ENCODE data around the gene PAM. TPM values are rescaled to one million over a fixed set of nuclear protein-coding genes. Genes with fewer than 3 reads are reported as not detected.
A peak's percentile ranks its signal among the peaks of the same experiment; 100 is the strongest.
"Not testable (repeated sequence)": the region's sequence is repeated elsewhere in the genome, so short reads cannot be mapped to it uniquely, and the experiment has no call there.

PAM gene
- total RNA-seq, 1 donor from 2014 or later, result 205 TPM

DNA sequence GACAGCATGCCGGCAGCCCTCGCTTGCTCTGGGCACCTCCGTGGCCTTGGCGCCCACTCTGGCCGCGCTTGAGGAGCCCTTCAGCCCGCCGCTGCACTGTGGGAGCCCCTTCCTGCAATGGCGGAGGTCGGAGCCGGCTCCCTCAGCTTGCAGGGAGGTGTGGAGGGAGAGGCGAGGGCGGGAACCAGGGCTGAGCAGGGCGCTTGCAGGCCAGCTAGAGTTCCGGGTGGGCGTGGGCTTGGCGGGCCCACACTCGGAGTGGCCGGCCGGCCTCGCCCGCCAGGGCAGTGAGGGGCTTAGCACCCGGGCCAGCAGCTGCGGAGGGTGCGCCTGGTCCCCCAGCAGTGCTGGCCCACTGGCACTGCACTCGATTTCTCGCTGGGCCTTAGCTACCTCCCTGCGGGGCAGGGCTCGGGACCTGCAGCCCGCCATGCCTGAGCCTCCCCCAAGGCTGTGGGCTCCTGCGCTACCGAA, 3.2 kb upstream of the PAM start:
- not testable (repeated sequence) for DNase-seq (ENCODE audit: low read depth in 2 of 2)

DNA sequence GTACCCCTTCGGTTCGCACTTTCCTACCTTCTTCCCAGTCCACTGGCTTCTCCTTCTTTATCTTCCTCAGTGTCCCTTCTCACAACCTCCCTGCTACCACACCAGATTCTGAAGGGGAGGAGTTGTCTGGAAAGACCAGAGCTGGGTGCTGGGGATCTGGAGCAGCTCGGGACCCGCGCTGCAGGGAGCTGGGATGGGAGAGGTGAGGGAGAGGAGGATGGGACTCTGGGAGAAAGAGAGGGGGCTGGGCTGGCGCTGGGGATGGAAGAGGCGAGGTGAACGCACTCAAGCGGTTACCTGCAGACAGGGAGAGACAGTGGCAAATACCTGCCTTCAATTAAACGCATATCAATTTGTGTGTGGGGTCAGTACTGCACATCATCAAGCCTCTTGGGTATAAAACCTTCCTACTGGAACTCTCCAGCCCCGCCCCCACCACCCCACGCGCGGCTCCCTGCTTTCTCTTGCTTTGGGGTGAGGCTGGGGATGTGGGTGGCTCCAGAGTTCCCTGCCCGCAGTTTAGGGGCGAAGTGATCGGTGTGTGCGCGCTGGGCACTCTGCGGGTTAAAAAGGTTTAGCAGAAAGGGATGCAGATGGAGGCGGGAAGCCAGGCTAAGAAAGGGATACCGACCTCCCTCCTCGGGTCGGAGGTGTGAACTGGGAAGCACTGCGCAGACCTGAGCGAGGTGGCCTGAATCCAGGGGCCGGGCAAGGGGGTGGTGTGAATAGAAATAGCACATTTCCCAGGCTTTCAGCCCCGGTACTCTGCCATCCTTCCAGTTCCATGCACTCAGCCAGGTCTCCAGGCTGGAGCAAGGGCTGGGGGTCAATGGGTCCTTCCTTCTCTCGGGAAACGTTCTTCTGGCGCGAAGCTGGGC, 977 bp upstream of the PAM start:
- DNase-seq (ENCODE audit: low read depth in 2 of 2), result peak in 1 of 2 donors; percentile 5

DNA sequence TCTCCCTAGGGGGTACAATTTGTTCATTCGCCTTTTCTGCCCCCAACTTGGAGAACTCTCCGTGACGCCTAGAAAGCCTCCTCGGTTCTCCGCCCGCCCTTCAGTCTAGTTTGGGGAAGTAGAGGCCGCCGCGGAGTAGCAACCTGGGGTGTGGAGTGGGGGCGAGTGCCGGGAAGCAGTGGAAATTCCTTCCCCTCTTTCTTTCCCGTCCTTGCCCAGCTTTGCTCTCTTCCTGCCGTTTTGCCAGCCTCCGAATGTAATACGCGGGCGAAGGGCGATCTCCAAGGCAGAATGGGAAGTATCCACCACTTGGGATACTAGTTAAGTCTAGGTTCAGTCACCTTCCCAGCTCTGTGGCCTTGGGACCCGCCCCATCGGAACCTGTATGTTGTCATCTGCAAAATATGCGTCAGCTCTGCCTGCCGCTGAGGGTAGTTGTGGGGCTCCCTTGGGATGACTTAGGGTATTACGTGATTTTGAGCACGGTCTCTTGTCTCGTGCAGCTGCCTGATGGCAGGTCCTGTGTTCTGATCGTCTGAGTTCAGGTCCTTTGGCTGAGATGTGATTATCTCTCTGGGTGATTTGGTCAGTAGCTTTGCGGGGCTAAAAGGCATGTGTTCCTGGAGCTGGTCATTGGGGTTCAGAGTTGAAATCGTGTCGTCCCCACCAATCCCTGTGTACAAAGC, 724 bp downstream of the PAM start:
- DNase-seq (ENCODE audit: low read depth in 2 of 2), result peak; percentile 52 to 87

DNA sequence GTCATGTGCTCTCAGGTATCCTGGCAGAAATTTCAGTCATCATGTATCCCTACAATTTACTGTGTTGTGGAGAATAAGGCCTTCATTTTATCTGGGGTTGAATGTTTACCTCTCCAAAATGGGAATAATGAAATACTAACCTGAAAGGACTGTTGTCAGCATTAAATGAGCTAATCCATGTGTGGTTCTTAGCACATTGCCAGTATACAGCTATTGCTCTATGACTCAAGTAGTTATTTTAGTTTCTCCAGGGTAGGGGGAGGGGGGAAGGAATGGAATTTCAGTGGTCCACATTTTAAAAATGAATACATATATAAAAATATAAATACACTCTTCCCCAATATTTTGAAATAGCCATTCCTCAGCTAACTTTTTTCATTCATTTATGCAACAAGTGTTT, 3.5 kb downstream of the PAM start:
- no peak for DNase-seq (ENCODE audit: low read depth in 2 of 2)

DNA sequence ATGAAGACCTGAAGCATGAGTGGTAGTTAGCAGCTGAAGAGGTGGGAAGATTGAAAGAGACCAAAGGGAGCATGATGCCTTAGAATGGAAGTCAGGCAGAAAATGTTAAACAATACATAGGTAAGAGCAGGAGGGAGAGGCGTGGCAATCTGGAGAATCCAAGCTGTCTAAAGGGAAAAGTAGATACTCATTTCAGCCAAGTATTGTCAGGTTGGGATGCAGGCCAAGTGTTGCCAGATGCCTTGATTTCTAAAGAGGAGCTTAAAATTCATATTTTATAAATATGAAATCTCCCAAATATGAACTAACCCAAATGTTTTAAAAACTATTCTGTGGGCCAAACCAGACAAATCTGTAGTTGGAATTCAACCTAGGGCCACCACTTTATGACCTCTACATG, 4.2 kb downstream of the PAM start:
- DNase-seq (ENCODE audit: low read depth in 2 of 2), result no peak

DNA sequence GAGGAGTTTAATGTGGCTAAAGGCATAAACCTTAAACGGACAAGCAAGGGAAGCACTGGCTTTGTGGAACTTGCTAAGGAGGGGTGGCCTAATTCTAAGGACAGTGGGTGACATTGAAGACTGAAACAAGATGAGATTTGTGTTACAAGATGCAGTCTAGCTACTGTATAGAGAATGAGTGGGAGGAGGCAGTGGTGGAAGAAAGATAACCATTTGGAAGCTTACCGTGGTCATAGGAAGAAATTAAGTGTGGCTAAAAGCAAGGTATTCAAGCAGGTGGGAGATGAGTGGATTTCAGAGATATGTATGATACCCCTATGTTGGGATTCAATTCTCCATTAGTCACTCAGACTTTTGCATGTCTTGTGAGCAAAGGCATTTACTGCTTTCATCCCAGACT, 4.6 kb downstream of the PAM start:
- no peak for DNase-seq (ENCODE audit: low read depth in 2 of 2)

DNA sequence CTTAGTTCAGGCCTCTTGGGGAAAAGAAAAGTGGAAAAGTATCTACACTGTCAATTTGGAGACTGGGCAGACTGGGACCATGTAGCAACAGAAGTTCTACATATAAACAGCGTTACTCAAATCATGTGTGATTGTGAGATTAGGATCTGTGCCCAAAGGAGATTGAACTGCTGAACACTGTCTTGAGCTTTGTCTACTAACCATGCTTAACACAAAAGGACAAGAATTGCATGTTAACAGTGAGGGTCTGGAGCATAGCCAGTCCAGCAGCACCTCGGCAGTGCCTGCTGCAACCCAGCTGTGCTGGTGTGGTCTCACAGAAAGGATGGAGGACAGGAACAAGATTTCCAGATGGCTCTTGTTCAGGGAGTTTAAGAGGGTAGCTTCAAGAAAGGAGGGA, 5.7 kb downstream of the PAM start:
- no peak for DNase-seq (ENCODE audit: low read depth in 2 of 2)

DNA sequence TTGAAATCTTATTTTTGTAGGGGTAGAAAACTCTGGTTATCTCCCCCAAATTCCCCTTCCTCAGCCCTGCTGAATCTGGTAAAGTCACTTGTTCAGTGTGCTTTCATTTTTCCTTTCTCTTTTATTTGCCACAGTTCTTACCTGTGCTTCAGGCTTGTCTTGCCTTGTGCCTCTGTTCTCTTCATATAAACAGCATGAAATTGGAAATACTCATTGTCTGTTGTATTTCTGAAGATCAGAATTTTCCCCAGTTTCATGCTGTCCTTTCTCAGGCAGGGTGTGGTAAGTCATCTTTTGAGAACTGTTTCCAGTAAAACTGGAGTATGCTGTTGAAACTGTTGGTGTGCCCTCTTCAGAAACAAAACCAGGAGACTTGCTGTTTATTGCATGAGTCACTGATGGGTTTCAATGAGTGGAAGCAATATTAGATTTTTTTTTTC, 7.0 kb downstream of the PAM start:
- peak in 1 of 2 donors; percentile 12 for DNase-seq (ENCODE audit: low read depth in 2 of 2)

DNA sequence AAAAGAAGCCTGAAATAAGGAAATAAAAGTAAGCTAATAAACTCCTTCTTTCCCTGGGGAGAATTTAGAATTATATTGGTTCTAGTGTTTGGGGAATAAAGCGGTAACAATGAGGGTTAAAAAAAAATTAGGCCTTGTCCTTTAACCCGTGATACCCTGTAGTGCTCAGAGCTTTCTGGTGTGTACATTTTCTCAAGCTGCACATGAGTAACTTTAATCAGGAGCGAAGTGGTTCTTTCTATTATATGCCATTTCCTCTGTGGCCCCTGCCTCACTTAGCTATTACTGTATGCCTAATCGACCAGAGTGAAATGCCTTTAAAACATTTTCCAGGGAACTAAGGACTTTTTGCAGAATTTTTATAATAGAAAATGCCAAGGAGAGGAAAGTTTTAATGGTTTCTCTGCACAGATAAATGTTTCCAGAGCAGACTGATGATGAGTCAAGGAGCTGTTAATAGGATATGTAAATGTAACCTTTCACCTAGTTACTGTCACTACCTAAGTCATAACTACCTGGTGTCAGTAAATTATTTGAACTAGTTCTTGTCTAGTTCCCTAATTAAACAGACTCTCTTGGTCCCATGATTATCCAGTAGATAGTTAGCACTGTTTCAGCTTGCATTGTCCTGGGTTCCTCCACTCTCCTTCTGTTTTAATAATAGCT, 7.6 kb downstream of the PAM start:
- DNase-seq (ENCODE audit: low read depth in 2 of 2), result no peak

DNA sequence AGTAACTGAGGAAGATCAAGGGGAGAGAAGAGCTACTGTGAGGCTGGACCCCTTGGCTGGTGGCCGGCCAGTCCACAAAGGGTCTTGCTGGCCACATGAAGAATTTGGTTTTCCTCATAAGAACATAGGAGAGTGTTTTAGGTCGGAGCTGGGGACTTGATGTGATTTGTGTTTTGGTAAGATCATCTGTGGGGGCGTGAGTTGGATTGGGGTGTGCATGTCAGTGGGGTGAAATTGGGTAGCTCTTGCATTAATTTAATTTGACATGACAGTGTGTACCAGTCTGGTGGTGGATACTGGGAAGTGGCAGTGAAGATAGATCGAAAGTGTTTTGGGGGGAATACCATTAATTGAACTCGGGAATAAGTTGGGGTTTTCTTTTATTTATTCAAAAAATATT, 8.6 kb downstream of the PAM start:
- no peak for DNase-seq (ENCODE audit: low read depth in 2 of 2)

DNA sequence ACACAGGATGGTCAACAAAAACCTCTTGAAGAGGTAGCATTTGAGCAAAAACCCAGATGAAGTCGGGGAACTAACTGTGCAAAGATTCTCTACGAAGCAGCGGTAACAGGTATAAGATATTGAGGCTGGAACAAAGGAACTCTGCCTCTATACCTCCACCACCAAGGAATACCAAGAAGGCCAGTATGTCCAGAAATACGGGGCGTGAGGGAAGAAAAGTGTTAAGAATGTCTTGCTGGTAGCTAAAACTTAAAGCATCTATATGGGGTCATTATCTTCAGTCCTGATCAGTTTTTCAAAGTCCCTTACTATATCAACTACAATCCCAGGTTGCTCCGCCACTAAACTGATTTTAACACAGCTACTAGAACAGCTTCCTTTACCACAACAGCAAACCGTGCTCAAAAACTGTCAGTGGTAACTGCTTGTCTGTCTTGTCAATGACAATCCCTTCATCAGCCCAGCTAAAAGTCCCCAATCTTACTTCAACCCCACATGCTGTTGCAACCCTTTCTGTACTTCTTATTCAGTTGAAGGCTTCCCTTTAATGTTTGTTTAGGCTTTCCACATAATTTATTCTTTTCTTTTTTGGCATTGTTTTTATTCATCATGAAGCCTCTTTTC, 9.4 kb downstream of the PAM start:
- DNase-seq (ENCODE audit: low read depth in 2 of 2), result no peak

DNA sequence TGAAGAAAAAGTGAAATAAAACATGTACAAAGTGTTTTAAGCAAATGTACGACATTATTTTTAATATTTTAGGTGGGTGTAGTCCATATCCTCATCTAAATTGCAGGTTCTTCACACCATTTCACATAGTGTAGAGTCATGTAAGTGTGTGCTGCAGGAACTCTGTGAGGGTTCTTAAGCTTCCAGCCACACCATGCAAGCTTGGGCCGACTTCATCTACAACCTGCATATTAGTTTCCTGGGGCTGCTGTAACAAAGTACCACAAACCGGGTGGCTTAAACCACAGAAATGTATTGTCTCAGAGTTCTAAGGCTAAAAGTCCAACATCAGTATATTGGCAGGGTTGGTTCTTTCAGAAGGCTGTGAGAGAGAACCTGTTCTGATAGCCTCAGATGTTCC, 10.2 kb downstream of the PAM start:
- no peak for DNase-seq (ENCODE audit: low read depth in 2 of 2)

DNA sequence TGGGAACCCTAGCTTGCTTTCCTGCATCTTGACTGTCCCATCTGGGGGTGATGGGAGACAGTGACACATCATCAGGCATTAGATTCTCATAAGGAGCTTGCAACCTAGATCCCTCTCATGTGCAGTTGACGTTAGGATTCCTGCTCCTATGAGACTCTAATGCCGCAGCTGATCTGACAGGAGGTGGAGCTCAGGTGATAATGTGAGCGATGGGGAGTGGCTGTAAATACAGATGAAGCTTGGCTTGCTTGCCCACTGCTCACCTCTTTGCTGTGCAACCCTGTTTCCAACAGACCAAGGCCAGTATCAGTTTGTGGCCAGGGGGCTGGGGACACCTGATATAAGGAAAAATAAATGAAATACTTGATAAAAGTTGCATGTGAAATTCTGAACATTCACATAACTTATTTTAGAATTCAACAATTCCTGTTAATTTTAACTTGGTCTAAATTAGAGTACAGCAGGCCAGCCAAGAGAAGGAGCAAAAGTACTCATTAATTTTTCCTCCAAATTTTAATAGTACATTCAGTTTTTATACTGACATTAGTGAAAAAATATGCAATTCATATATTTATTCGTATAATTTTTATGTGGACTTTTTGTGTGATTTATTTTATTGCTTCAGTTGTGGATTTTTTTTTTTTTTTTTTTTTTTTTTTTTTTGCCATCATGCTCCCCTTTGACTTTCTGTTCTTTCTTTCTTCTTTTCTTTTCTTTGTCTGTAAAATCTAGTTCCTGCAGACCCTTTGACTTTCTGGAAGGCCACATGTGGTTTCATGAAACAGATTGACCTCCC, 11.4 kb downstream of the PAM start:
- no peak for DNase-seq (ENCODE audit: low read depth in 2 of 2)

DNA sequence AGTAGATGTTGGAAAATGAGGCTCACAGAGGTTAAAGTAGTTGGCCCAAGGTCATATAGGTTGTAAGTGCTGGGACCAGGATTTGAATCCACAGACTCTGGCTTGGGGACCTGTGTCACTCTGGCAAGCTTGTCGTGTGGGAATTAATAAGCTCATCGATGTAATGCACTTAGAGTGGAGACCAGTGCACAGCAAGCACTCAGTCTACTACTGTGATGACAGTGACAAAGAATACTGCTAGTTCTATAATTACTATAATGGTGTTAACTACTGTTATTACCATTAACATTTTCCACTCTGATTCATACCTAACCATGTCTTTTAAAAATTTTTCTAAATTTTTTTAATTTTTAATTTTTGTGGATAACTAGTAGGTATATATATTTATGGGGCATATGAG, 12.8 kb downstream of the PAM start:
- no peak for DNase-seq (ENCODE audit: low read depth in 2 of 2)

DNA sequence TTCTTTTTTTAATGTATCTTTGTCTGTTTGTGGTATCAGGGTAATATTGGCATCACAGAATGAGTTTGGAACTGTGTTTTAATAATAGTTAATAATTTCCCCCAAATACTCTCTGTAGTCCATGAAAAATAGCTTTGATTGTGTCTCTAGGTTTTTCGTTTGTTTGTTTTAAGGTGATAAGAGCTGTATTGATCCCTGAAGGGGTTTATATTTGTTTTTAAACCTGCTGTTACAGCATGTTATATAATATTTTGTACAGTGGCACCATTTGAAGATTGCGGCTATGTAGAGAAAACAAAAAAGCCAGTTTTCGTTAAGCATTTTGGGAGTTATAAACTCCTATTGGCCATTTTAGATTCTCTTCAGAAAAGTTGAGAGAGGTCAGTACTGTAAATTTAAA, 15.7 kb downstream of the PAM start:
- no peak for DNase-seq (ENCODE audit: low read depth in 2 of 2)

DNA sequence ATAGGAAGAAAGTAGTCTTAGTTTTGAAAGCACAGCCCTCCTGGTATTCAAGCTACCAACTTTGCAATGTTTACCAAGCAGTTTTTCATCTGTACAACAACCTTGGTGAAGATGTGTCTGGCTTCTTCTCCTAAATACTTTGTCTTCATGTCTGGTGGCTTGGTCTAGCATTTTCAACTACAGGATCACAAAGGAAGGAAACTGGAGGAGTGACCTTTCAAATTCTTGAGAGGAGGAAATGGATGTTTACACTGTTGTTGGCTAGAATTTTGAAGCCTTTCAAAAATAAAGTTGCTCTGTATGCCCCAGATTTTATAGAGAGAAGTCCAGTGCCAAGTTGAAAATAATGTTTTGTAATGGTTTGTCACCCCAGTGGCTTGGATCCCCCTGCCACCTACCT, 16.3 kb downstream of the PAM start:
- peak in 1 of 2 donors; percentile 66 for DNase-seq (ENCODE audit: low read depth in 2 of 2)

DNA sequence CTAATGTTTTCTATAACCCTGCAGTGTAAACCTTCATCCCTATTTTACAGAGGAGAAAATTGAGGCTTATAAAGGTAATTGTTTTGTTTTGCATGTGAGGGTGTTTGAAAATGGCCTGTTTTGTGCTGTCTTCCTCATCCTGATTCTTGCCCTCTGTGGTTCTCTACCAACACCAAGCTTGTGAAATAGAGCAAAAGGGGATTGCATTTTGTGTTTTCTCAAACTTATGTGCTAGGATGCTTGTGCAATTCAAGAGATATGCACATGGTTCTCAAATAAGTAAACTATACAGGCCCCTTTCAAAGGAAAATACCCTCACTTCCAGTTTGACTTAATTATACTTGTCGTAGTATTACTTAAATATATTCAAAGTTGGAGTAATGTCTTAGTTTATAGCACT, 17.2 kb downstream of the PAM start:
- DNase-seq (ENCODE audit: low read depth in 2 of 2), result no peak

DNA sequence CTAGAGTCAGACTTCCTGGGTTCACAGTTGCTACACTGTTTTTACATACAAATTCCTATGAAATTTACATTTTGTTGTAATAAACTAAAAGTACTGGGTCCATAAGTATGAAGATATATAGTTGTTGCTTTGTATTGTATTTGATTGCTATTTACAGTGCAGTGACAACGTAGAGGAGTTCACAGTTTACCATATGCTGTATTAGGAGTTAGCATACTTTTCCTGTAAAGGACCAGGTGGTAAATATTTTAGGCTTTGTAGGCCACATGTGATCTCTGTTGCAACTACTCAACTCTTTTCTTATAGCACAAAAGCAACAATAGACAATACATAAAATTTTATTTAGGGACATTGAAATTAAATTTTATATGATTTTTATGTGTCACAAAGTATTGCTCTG, 18.0 kb downstream of the PAM start:
- DNase-seq (ENCODE audit: low read depth in 2 of 2), result no peak

DNA sequence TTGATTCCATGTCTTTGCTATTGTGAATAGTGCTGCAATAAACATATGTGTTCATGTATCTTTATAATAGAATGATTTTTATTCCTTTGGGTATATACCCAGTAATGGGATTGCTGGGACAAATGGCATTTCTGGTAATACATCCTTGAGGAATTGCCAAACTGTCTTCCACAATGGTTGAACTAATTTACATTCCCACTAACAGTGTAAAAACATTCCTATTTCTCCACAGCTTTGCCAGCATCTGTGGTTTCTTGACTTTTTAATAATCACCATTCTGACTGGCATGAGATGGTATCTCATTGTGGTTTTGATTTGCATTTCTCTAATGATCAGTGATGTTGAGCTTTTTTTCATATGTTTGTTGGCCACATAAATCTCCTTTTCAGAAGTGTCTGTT, 20.7 kb downstream of the PAM start:
- DNase-seq (ENCODE audit: low read depth in 2 of 2), result not testable (repeated sequence)

DNA sequence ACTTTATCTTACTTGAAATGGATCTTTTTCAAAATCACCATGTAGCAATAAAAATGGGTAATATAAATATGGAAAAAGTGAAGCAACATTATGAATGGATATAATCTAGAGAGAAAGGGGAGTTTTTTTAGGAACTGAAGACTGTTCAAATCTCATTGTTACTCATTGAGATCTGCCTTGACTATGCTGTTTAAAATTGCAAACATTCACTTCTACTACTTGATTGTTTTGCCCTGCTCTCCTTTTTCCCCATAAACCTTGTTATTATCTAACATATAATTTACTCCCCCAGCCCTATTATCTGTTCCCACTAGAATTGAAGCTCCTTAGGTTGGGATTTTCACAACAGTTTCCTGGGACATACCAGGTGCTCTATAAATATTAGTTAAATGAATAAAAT, 22.0 kb downstream of the PAM start:
- no peak for DNase-seq (ENCODE audit: low read depth in 2 of 2)

DNA sequence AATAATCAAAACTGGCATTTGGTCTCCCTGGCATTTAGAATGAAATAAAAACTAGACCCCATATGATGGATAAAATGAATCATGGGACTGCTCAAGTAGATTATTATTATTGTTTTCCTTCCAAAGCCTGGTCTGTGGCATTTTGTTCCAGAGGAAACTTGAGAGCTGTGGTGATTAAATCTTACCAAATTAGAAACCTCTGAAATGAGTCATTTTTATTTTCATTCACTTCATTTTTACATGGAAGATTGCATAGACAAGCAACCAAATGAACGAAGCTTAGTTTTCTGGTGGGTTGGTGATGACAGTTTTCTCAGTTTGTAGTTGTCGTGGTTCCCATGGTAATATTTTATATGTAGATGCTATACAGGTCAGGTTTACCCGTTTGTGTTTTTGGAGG, 23.4 kb downstream of the PAM start:
- peak; percentile 29 to 70 for DNase-seq (ENCODE audit: low read depth in 2 of 2)

All from dermis microvascular lymphatic vessel endothelial cell (primary cell).